Caco-2 (cell line): ENCODE results near the gene BRD4. TPM values are rescaled to one million over a fixed set of nuclear protein-coding genes. Genes with fewer than 3 reads are reported as not detected.

Experiments used
- BruUV-seq: library from RNA; stranded (reverse); fragments of 400-500 nt; replicated peaks from 2 replicates; lab custom pipeline; 2021; lab: Mats Ljungman, UMichigan
- CTCF ChIA-PET: fragments of 300-600 bp; sonication (Branson Sonifier 250); formaldehyde crosslinking; loops from one replicate; lab custom pipeline; 2022; ENCODE audit warnings: antibody characterized with exemption; lab: Charles Lee
- POLR2A ChIA-PET: fragments of 300-600 bp; sonication (Branson Sonifier 250); formaldehyde crosslinking; loops from one replicate; lab custom pipeline; 2022; ENCODE audit warnings: antibody characterized with exemption; lab: Charles Lee
- DNase-seq, 2 experiments: peaks; one replicate each; pipeline versions ENCODE4 v3.0.0 to v3.0.0-alpha.2; 2020 to 2022
- H3K27me3 ChIP-seq: replicated peaks from 2 replicates; pipeline ENCODE4 v1.6.0; 2011; ENCODE audit warnings: low read length; ENCODE audit not compliant: control insufficient read depth, insufficient read depth
- H3K36me3 ChIP-seq: 2 replicates; pipeline ENCODE4 v1.5.1; 2011; ENCODE audit warnings: low read length; ENCODE audit not compliant: control insufficient read depth, insufficient read depth
- H3K4me1 ChIP-seq: fragments of 250-450 bp; sonication (Bioruptor Pico); 2 replicates; pipeline ENCODE4 v1.5.1; 2020; ENCODE audit warnings: mild to moderate bottlenecking
- H3K4me3 ChIP-seq: 2 replicates; pipeline ENCODE4 v1.5.1; 2011; ENCODE audit warnings: low read depth, mild to moderate bottlenecking, control low read depth, low read length
- H3K9me3 ChIP-seq: fragments of 250-450 bp; sonication (Bioruptor Pico); 2 replicates; pipeline ENCODE4 v1.5.1; 2020; ENCODE audit warnings: mild to moderate bottlenecking, moderate library complexity
- H3K27ac Mint-ChIP-seq: one replicate; pipeline ENCODE4 v1.8.0; 2022; ENCODE audit warnings: mixed read lengths; ENCODE audit not compliant: unreplicated experiment
- H3K27me3 Mint-ChIP-seq: one replicate; pipeline ENCODE4 v1.8.0; 2022; ENCODE audit warnings: mixed read lengths; ENCODE audit not compliant: insufficient read depth, unreplicated experiment
- H3K36me3 Mint-ChIP-seq: one replicate; pipeline ENCODE4 v1.8.0; 2022; ENCODE audit warnings: mild to moderate bottlenecking, mixed read lengths; ENCODE audit not compliant: insufficient read depth, unreplicated experiment
- H3K4me1 Mint-ChIP-seq: one replicate; pipeline ENCODE4 v1.8.0; 2022; ENCODE audit warnings: low read depth, mixed read lengths; ENCODE audit not compliant: unreplicated experiment
- H3K4me3 Mint-ChIP-seq: one replicate; pipeline ENCODE4 v1.8.0; 2022; ENCODE audit warnings: mild to moderate bottlenecking, moderate library complexity, mixed read lengths; ENCODE audit not compliant: unreplicated experiment
- H3K9me3 Mint-ChIP-seq: one replicate; pipeline ENCODE4 v1.8.0; 2022; ENCODE audit warnings: mixed read lengths; ENCODE audit not compliant: unreplicated experiment
- CTCF ChIP-seq, 2 experiments: fragments of 200-600 bp in 1 of 2; IDR thresholded peaks; 1 replicate in 1 of 2; 2 replicates in 1 of 2; pipeline versions ENCODE4 v1.5.1 to v1.8.0; 2011 to 2022; ENCODE audit warnings: antibody characterized with exemption in 1 of 2, control low read depth in 1 of 2, inconsistent platforms in 1 of 2, low read depth in 1 of 2, low read length in 1 of 2, mild to moderate bottlenecking in 1 of 2, moderate library complexity in 1 of 2; ENCODE audit not compliant: insufficient read depth in 1 of 2, severe bottlenecking in 1 of 2, unreplicated experiment in 1 of 2
- intact Hi-C: fragments of 100-400 bp; cut with micrococcal nuclease; formaldehyde crosslinking; loops from one replicate; pipeline ENCODE4 v1.10.0; 2022; ENCODE audit not compliant: unreplicated experiment
- total RNA-seq: library from RNA; stranded (reverse); gene quantifications from 2 replicates; pipeline ENCODE4 v1.2.3, GENCODE V29; 2022

Gene BRD4
- total RNA-seq, 1 experiment from 2014 or later, result 170 TPM

- Histone ChIP-seq H3K36me3 (peaks cover 9% of the 10 kb centered on the region), H3K27me3 (no peaks in the 10 kb centered on the region), H3K4me1 (no peaks in the 10 kb centered on the region), H3K4me3 (no peak overlapping the region), H3K9me3 (no peaks in the 10 kb centered on the region)
- Mint-ChIP-seq H3K27ac (peak overlapping the region; percentile 53), H3K27me3 (no peaks in the 10 kb centered on the region), H3K4me3 (no peak overlapping the region), H3K9me3 (no peaks in the 10 kb centered on the region), H3K36me3 (peaks cover 94% of the 10 kb centered on the region), H3K4me1 (no peaks in the 10 kb centered on the region)
- BruUV-seq, result no TSS peak
- POLR2A ChIA-PET, result no interaction called here
- TF ChIP-seq CTCF (IDR thresholded peaks at IDR 0.05; ENCODE audit: insufficient read depth in 1 of 2, low read depth in 1 of 2, low read length in 1 of 2, severe bottlenecking in 1 of 2, unreplicated experiment in 1 of 2), result peak; percentile 29 to 37
- DNase-seq, result no peak
- intact Hi-C loops, result loop anchor here (5.0 kb wide), 1 partner anchor 296 kb away; no protein-coding TSS in a partner anchor
- CTCF ChIA-PET, result interaction anchor here (0.5 to 1.3 kb wide), 2 partner anchors 9 to 66 kb away, joined by 3 to 4 read pairs; no protein-coding TSS in a partner anchor
Observed at GRCh38 chr19:15260939-15261338, 71.4 kb downstream of the BRD4 start.

- TF ChIP-seq CTCF (IDR thresholded peaks at IDR 0.05; ENCODE audit: insufficient read depth in 1 of 2, low read depth in 1 of 2, low read length in 1 of 2, severe bottlenecking in 1 of 2, unreplicated experiment in 1 of 2), result no peak
- H3K36me3 Mint-ChIP-seq, result peaks cover 96% of the 10 kb centered on the region
- no peak for DNase-seq
- H3K4me1 Mint-ChIP-seq, result no peaks in the 10 kb centered on the region
- Histone ChIP-seq H3K4me3 (no peak overlapping the region), H3K4me1 (no peaks in the 10 kb centered on the region), H3K27me3 (no peaks in the 10 kb centered on the region), H3K36me3 (peaks cover 9% of the 10 kb centered on the region), H3K9me3 (no peaks in the 10 kb centered on the region)
- H3K27ac Mint-ChIP-seq, result no peak overlapping the region
- intact Hi-C loops, result loop anchor here (5.0 kb wide), 1 partner anchor 297 kb away; no protein-coding TSS in a partner anchor
- no peak overlapping the region for H3K4me3 Mint-ChIP-seq
- no TSS peak for BruUV-seq
- H3K27me3 Mint-ChIP-seq, result no peaks in the 10 kb centered on the region
- CTCF ChIA-PET, result interaction anchor here (1.3 kb wide), 1 partner anchor 8 kb away, joined by 3 read pairs; no protein-coding TSS in a partner anchor
- H3K9me3 Mint-ChIP-seq, result no peaks in the 10 kb centered on the region
- POLR2A ChIA-PET, result no interaction called here
Observed at GRCh38 chr19:15259907-15260306, 72.4 kb downstream of the BRD4 start.

- Histone ChIP-seq H3K4me1 (no peaks in the 10 kb centered on the region), H3K4me3 (no peak overlapping the region), H3K9me3 (no peaks in the 10 kb centered on the region), H3K27me3 (no peaks in the 10 kb centered on the region), H3K36me3 (peaks cover 10% of the 10 kb centered on the region)
- H3K9me3 Mint-ChIP-seq, result no peaks in the 10 kb centered on the region
- ChIA-PET POLR2A (no interaction called here), CTCF (no interaction called here)
- H3K4me3 Mint-ChIP-seq, result no peak overlapping the region
- peaks cover 94% of the 10 kb centered on the region for H3K36me3 Mint-ChIP-seq
- TF ChIP-seq CTCF (IDR thresholded peaks at IDR 0.05; ENCODE audit: insufficient read depth in 1 of 2, low read depth in 1 of 2, low read length in 1 of 2, severe bottlenecking in 1 of 2, unreplicated experiment in 1 of 2), result no peak
- H3K27me3 Mint-ChIP-seq, result no peaks in the 10 kb centered on the region
- no peak overlapping the region for H3K27ac Mint-ChIP-seq
- no TSS peak for BruUV-seq
- no peak for DNase-seq
- H3K4me1 Mint-ChIP-seq, result no peaks in the 10 kb centered on the region
- intact Hi-C loops, result no loop called here
Observed at GRCh38 chr19:15257782-15258181, 74.6 kb downstream of the BRD4 start.
